Hepatocyte (in vitro differentiated cells): ENCODE results near the gene GAB1. TPM values are rescaled to one million over a fixed set of nuclear protein-coding genes. Genes with fewer than 3 reads are reported as not detected.
A peak's percentile ranks its signal among the peaks of the same experiment; 100 is the strongest.
"Not testable (repeated sequence)": the region's sequence is repeated elsewhere in the genome, so short reads cannot be mapped to it uniquely, and the experiment has no call there.

ENCODE experiments used
- DNase-seq: peaks from one replicate; pipeline ENCODE4 v3.0.0-alpha.2; 2016; ENCODE audit warnings: low spot score
- H2AFZ ChIP-seq: fragments of 200-600 bp; sonication (generic); 2 replicates; pipeline ENCODE4 v1.6.0; 2016; ENCODE audit warnings: antibody characterized with exemption, mild to moderate bottlenecking
- H3K27ac ChIP-seq: fragments of 200-600 bp; sonication (generic); 2 replicates; pipeline ENCODE4 v1.5.1; 2016; ENCODE audit warnings: mild to moderate bottlenecking
- H3K27me3 ChIP-seq: fragments of 200-600 bp; sonication (generic); 2 replicates; pipeline ENCODE4 v1.6.1; 2016
- H3K36me3 ChIP-seq: fragments of 200-600 bp; sonication (generic); replicated peaks from 2 replicates; pipeline ENCODE4 v1.5.1; 2016; ENCODE audit warnings: low read depth; ENCODE audit not compliant: insufficient read depth
- H3K4me1 ChIP-seq: fragments of 200-600 bp; sonication (generic); 2 replicates; pipeline ENCODE4 v1.5.1; 2016; ENCODE audit warnings: mild to moderate bottlenecking, moderate library complexity; ENCODE audit not compliant: insufficient read depth
- H3K4me2 ChIP-seq: fragments of 200-600 bp; sonication (generic); 2 replicates; pipeline ENCODE4 v1.6.0; 2016
- H3K4me3 ChIP-seq: fragments of 200-600 bp; sonication (generic); 2 replicates; pipeline ENCODE4 v1.5.1; 2016; ENCODE audit warnings: mild to moderate bottlenecking
- H3K79me2 ChIP-seq: fragments of 200-600 bp; sonication (generic); 2 replicates; pipeline ENCODE4 v1.6.0; 2017; ENCODE audit warnings: mild to moderate bottlenecking
- H3K9me2 ChIP-seq: fragments of 200-600 bp; sonication (generic); replicated peaks from 2 replicates; pipeline ENCODE4 v1.6.0; 2017; ENCODE audit warnings: mild to moderate bottlenecking; ENCODE audit not compliant: insufficient read depth
- H3K9me3 ChIP-seq: fragments of 200-600 bp; sonication (generic); 2 replicates; pipeline ENCODE4 v1.5.1; 2016; ENCODE audit warnings: low read depth, mild to moderate bottlenecking
- H4K20me1 ChIP-seq: fragments of 200-600 bp; sonication (generic); 2 replicates; pipeline ENCODE4 v1.6.0; 2016; ENCODE audit warnings: mild to moderate bottlenecking; ENCODE audit not compliant: insufficient read depth, poor library complexity, severe bottlenecking
- CTCF ChIP-seq: fragments of 200-600 bp; sonication (generic); IDR thresholded peaks from 2 replicates; pipeline ENCODE4 v1.5.1; 2016; ENCODE audit warnings: antibody characterized with exemption, mild to moderate bottlenecking; ENCODE audit not compliant: poor library complexity
- EZH2 ChIP-seq: fragments of 200-600 bp; sonication (generic); IDR thresholded peaks from 2 replicates; pipeline ENCODE4 v1.6.1; 2016; ENCODE audit warnings: antibody characterized with exemption, mild to moderate bottlenecking, borderline replicate concordance
- EZH2phosphoT487 ChIP-seq: fragments of 200-600 bp; sonication (generic); IDR thresholded peaks from one replicate; pipeline ENCODE4 v1.6.1; 2018; ENCODE audit warnings: antibody characterized with exemption, mild to moderate bottlenecking, low read depth, moderate library complexity; ENCODE audit not compliant: unreplicated experiment, severe bottlenecking
- WGBS: methylation state at CpG from one replicate; pipeline ENCODE4 v1.1.6; 2016; ENCODE audit warnings: low lambda C conversion rate; ENCODE audit errors: missing lambda C conversion rate; 5-methylcytosine and 5-hydroxymethylcytosine counted together
- polyA plus RNA-seq: library from polyadenylated mRNA; unstranded; fragments of >200 nt; fragmentation: Nextera tagmentation; extraction: Ambion mirVana; gene quantifications from 2 replicates; pipeline ENCODE4 v1.2.1, GENCODE V29; 2016
- total RNA-seq: library from RNA; depleted of rRNA; stranded (reverse); fragments of >200 nt; gene quantifications from 2 replicates; pipeline ENCODE4 v1.2.3, GENCODE V29; 2014

GAB1 gene
- total and polyA plus RNA-seq, 2 experiments from 2014 or later: 10.9 to 30.7 TPM

GRCh38 chr4:143348233-143349077, 11.8 kb downstream of the GAB1 start:
- H3K79me2 ChIP-seq: no peaks in the 10 kb centered on the region
- TF ChIP-seq EZH2phosphoT487: no peak
- H3K27ac ChIP-seq: no peak overlapping the region
- DNase-seq: peak; percentile 48
- WGBS: 41% methylated on average over 7 of the region's 7 CpGs
- H3K4me2 ChIP-seq: no peak overlapping the region
- H3K9me3 ChIP-seq: no peaks in the 10 kb centered on the region
- H3K27me3 ChIP-seq: no peaks in the 10 kb centered on the region
- no peak overlapping the region for H2AFZ ChIP-seq
- no peaks in the 10 kb centered on the region for H3K36me3 ChIP-seq
- H3K4me1 ChIP-seq: peaks cover 51% of the 10 kb centered on the region
- H3K9me2 ChIP-seq: no peaks in the 10 kb centered on the region
- H4K20me1 ChIP-seq: peaks cover 3% of the 10 kb centered on the region
- H3K4me3 ChIP-seq: no peak overlapping the region

GRCh38 chr4:143349858-143350527, 13.3 kb downstream of the GAB1 start:
- H3K9me3 ChIP-seq, H3K27me3 ChIP-seq: not testable (repeated sequence)
- 97% methylated on average over 25 of the region's 25 CpGs for WGBS

GRCh38 chr4:143351149-143351691, 14.5 kb downstream of the GAB1 start:
- peak overlapping the region; percentile 74 for H3K27ac ChIP-seq

More at GRCh38 chr4:143349858-143350527, 13.3 kb downstream of the GAB1 start:
- H3K4me1 ChIP-seq: peaks cover 48% of the 10 kb centered on the region
- not testable (repeated sequence) for H3K27ac ChIP-seq, H4K20me1 ChIP-seq, H3K9me2 ChIP-seq, H3K4me3 ChIP-seq, H3K79me2 ChIP-seq, DNase-seq, H3K4me2 ChIP-seq, H3K36me3 ChIP-seq, H2AFZ ChIP-seq

GRCh38 chr4:143351774-143352451, 15.2 kb downstream of the GAB1 start:
- Histone ChIP-seq H3K9me3 (no peaks in the 10 kb centered on the region), H3K27ac (peak overlapping the region; percentile 74), H3K4me2 (peak overlapping the region; percentile 61), H3K79me2 (no peaks in the 10 kb centered on the region), H3K36me3 (no peaks in the 10 kb centered on the region), H3K27me3 (no peaks in the 10 kb centered on the region), H2AFZ (no peak overlapping the region), H3K4me3 (no peak overlapping the region), H3K9me2 (no peaks in the 10 kb centered on the region), H4K20me1 (no peaks in the 10 kb centered on the region), H3K4me1 (peaks cover 51% of the 10 kb centered on the region)
- 70% methylated on average over 1 of the region's 1 CpG for WGBS
- DNase-seq: no peak
- TF ChIP-seq EZH2 (no peak), EZH2phosphoT487 (no peak)

More at GRCh38 chr4:143351149-143351691, 14.5 kb downstream of the GAB1 start:
- peaks cover 49% of the 10 kb centered on the region for H3K4me1 ChIP-seq
- H3K79me2 ChIP-seq: no peaks in the 10 kb centered on the region
- no peak for TF ChIP-seq EZH2phosphoT487
- no peak for TF ChIP-seq EZH2
- TF ChIP-seq CTCF: no peak
- no peaks in the 10 kb centered on the region for H3K9me2 ChIP-seq
- H3K9me3 ChIP-seq: no peaks in the 10 kb centered on the region
- no peak overlapping the region for H3K4me3 ChIP-seq
- H2AFZ ChIP-seq: no peak overlapping the region
- no peaks in the 10 kb centered on the region for H3K36me3 ChIP-seq
- H4K20me1 ChIP-seq: no peaks in the 10 kb centered on the region
- no peak overlapping the region for H3K4me2 ChIP-seq
- DNase-seq: no peak
- no peaks in the 10 kb centered on the region for H3K27me3 ChIP-seq
- WGBS: 91% methylated on average over 20 of the region's 20 CpGs
